ENCODE measurements around the gene FGF14. TPM values are rescaled to one million over a fixed set of nuclear protein-coding genes. Genes with fewer than 3 reads are reported as not detected.

Gene FGF14
- total RNA-seq, 1 experiment from 2014 or later, result 0.22 TPM

DNA sequence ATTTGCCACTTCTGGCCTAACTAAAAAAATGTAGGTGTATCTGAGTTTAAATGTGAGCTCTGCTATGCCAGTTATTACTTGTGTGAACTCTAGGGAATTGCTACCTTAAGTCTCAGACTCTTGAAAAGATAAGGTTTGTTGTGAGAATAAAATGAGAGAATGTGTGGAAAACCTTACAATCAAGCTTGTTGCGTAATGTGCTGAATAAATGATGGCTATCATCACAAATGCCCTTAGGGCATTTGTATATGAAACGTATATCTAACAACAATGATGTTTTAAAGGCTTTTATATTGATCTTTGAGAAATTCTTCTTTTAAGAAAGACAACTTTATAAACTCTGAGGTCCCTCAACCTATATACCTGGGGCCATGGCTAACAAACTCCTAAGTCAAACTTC lies 564.6 kb downstream of the FGF14 start:
- H3K18ac ChIP-seq (ENCODE audit: insufficient read length, low read depth, low read length), result no peak overlapping the region
- DNase-seq, result no peak
- H3K4me3 Mint-ChIP-seq, result no peak overlapping the region
- no peak overlapping the region for H4K8ac ChIP-seq (replicated peaks; ENCODE audit: insufficient read length, low read depth, low read length)
- no peaks in the 10 kb centered on the region for H3K9me3 ChIP-seq (ENCODE audit: control insufficient read depth, low read depth, low read length)
- no peak overlapping the region for H3K27ac Mint-ChIP-seq
- H2BK120ac ChIP-seq (ENCODE audit: low read depth, low read length, poor library complexity, severe bottlenecking), result no peak overlapping the region
- no peak overlapping the region for H2BK15ac ChIP-seq (ENCODE audit: low read depth, low read length)
- no peak overlapping the region for H3T11ph ChIP-seq (ENCODE audit: low read length)
- H3K79me2 ChIP-seq (ENCODE audit: insufficient read depth, low read length), result no peaks in the 10 kb centered on the region
- no peaks in the 10 kb centered on the region for H3K79me1 ChIP-seq (ENCODE audit: insufficient read depth, low read depth, low read length, poor library complexity, severe bottlenecking)
- H2BK20ac ChIP-seq (ENCODE audit: low read depth, low read length, poor library complexity, severe bottlenecking), result no peak overlapping the region
- WGBS (ENCODE audit: extremely low coverage, insufficient read length, low lambda C conversion rate), result no CpG with 5 or more reads among the region's 2 CpGs
- no peak overlapping the region for H3K56ac ChIP-seq (ENCODE audit: insufficient read length, low read depth, low read length)
- no peak overlapping the region for H3K4me2 ChIP-seq (ENCODE audit: insufficient read depth, insufficient read length, low read length)
- no peak overlapping the region for H3K27ac ChIP-seq (ENCODE audit: insufficient read length, low read depth, low read length)
- H4K5ac ChIP-seq (ENCODE audit: insufficient read length, low read depth, low read length), result no peak overlapping the region
- H3K14ac ChIP-seq (ENCODE audit: insufficient read depth, low read length), result no peak overlapping the region
- H2AFZ ChIP-seq (ENCODE audit: low read length), result no peak overlapping the region
- H4K91ac ChIP-seq (ENCODE audit: insufficient read length, low read depth, low read length), result no peak overlapping the region
- H3K23me2 ChIP-seq (ENCODE audit: insufficient read length, low read depth, low read length, poor library complexity, severe bottlenecking), result no peaks in the 10 kb centered on the region
- no peak overlapping the region for H3K9ac ChIP-seq (ENCODE audit: extremely low read depth, insufficient read length, low read length)
- H3K27me3 Mint-ChIP-seq (ENCODE audit: low read depth), result no peaks in the 10 kb centered on the region
- H3K4me1 Mint-ChIP-seq, result peaks cover 8 to 9% of the 10 kb centered on the region in 2 experiments
- H3K9me3 Mint-ChIP-seq, result no peaks in the 10 kb centered on the region
- no peak overlapping the region for H2BK12ac ChIP-seq (ENCODE audit: insufficient read length, low read depth, low read length)
- no peak overlapping the region for H3K4ac ChIP-seq (ENCODE audit: low read depth, low read length)
- peaks cover 3% of the 10 kb centered on the region; the same call in 1 of the 2 replicates for H3K4me1 ChIP-seq (ENCODE audit: insufficient read depth, low read length)
- no peaks in the 10 kb centered on the region for H4K20me1 ChIP-seq (ENCODE audit: control insufficient read depth, insufficient read depth, insufficient read length)
- TF ChIP-seq, protein P1, sequence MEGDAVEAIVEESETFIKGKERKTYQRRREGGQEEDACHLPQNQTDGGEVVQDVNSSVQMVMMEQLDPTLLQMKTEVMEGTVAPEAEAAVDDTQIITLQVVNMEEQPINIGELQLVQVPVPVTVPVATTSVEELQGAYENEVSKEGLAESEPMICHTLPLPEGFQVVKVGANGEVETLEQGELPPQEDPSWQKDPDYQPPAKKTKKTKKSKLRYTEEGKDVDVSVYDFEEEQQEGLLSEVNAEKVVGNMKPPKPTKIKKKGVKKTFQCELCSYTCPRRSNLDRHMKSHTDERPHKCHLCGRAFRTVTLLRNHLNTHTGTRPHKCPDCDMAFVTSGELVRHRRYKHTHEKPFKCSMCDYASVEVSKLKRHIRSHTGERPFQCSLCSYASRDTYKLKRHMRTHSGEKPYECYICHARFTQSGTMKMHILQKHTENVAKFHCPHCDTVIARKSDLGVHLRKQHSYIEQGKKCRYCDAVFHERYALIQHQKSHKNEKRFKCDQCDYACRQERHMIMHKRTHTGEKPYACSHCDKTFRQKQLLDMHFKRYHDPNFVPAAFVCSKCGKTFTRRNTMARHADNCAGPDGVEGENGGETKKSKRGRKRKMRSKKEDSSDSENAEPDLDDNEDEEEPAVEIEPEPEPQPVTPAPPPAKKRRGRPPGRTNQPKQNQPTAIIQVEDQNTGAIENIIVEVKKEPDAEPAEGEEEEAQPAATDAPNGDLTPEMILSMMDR (conservative IDR thresholded peaks at IDR 0.05), result no peak
- no peaks in the 10 kb centered on the region for H3K27me3 ChIP-seq (ENCODE audit: insufficient read depth, low read length)
- no peak overlapping the region for H2BK5ac ChIP-seq (ENCODE audit: insufficient read length, low read length)
- no peak overlapping the region for H3K23ac ChIP-seq (ENCODE audit: insufficient read length, low read depth, low read length)
- H3K36me3 Mint-ChIP-seq (ENCODE audit: insufficient read depth in 1 of 3, low read depth in 3 of 3), result no peaks in the 10 kb centered on the region
- H2AK5ac ChIP-seq (ENCODE audit: insufficient read length, low read length), result no peak overlapping the region

Data from H9 (cell line).